OCI-M2 (cell line): ENCODE measurements around the gene SACS.
A peak's percentile ranks its signal among the peaks of the same experiment; 100 is the strongest.
"Not testable (repeated sequence)": the region's sequence is repeated elsewhere in the genome, so short reads cannot be mapped to it uniquely, and the experiment has no call there.

ENCODE experiments used
- DNase-seq: peaks from one replicate; lab custom pipeline; 2025; ENCODE audit not compliant: unreplicated experiment; lab: John Stamatoyannopoulos, UW

SACS gene

DNA sequence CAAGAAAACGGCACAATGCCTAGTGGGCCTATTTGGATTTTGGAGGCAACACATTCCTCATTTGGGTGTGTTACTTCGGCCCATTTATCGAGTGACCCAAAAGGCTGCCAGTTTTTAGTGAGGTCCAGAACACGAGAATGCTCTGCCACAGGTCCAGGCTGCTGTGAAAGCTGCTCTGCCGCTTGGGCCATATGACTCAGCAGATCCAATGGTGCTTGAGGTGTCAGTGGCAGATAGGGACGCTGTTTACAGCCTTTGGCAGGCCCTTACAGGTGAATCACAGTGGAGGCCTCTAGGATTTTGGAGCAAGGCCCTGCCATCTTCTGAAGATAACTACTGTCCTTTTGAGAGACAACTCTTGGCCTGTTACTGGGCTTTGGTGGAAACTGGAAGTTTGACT lies 118.7 kb downstream of the SACS start:
- DNase-seq, result not testable (repeated sequence)

DNA sequence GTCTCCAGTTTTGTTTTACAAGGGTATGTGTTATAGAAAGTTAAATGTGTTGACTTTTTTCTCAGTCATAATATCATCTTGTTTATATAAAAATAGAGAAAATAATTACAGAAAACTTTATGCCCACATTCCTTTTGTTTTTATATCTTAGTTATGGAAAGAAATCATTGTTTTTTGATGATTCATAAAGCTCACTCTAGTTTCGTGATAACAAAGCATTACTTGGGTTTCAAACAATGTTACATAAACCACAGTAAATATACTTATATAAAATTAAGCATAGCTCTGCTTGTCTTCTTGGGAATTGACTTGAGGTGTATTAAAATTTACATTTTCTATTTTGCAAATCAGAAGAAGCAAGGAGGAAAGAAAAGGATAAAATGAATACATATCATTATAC lies 140.9 kb downstream of the SACS start:
- no peak for DNase-seq

DNA sequence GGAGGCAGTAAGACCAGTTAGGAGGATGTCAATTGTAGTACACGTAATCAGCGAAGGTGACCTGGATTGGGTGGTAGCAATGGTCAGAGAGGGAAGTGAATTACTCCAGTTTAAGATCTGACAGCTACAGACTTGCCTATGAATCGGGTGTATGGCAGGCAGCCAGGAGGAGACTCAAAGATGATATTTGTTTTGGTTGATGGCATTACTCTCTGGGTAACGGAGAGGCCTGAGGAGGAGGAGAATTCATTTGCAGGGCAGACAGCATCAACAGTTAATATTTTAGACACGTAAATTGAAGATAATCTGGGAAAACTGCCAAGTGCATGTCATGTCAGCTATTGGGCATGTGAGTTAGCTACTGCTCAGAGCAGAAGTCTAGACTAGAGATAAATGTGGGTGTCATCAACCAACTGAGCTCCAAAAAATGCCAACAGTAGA lies 143.6 kb downstream of the SACS start:
- no peak for DNase-seq

DNA sequence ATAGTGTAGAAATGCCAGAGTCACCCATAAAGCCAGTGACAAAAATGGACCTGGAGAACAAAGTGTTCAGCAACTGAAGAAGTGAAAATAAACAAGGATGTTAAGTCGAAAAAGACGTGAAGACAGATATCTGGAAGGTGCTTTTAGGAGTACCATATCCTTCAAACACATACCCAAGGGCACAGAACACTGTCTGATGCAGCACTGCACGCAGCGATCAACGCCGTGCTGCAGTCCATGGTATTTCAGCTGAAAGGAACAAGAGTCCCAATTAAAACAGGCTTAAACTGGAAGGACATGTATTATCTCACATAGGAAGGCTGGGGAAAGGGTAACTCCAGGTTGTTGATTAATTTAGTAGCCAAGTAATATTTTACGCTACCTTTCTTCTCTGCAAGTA lies 144.5 kb downstream of the SACS start:
- no peak for DNase-seq

DNA sequence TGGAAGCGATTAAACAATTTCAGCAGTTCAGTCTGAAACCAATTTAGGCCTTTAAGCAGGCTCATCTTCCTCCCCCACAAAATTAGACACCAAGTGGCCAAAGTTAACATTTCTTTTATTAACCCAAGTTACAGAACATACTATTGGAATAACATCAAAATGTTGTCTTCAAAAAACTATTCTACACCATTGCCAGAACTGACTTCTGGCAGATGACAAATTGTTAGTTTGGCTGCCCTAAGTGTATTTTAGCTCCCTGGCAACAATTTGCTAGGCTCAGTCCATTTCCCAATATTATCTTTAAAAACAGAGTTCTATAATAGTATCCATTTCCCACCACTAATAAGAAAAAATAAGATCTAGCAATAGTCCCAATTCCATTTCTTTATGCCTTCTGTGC lies 144.9 kb downstream of the SACS start:
- no peak for DNase-seq

DNA sequence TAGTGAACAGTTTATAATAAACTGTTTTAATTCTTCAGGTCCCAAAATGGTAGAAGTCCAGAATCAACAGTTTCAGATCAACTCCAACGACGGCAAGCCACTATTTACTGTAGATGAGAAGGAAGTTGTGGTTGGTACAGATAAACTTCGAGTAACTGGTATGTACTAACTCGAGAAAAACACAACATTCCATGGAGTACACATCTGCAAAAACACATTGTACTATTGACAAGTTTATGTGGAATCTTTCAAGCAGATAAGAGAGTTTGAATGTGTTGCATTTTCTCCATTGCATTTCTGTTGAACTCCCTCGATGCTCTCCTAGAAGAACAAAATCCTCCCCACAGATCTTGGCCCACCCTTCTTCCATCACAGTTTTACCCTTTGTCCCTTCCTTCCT lies 154.2 kb downstream of the SACS start:
- DNase-seq, result peak; percentile 42
